ENCODE results near the gene EIF5.

The EIF5 gene

DNA sequence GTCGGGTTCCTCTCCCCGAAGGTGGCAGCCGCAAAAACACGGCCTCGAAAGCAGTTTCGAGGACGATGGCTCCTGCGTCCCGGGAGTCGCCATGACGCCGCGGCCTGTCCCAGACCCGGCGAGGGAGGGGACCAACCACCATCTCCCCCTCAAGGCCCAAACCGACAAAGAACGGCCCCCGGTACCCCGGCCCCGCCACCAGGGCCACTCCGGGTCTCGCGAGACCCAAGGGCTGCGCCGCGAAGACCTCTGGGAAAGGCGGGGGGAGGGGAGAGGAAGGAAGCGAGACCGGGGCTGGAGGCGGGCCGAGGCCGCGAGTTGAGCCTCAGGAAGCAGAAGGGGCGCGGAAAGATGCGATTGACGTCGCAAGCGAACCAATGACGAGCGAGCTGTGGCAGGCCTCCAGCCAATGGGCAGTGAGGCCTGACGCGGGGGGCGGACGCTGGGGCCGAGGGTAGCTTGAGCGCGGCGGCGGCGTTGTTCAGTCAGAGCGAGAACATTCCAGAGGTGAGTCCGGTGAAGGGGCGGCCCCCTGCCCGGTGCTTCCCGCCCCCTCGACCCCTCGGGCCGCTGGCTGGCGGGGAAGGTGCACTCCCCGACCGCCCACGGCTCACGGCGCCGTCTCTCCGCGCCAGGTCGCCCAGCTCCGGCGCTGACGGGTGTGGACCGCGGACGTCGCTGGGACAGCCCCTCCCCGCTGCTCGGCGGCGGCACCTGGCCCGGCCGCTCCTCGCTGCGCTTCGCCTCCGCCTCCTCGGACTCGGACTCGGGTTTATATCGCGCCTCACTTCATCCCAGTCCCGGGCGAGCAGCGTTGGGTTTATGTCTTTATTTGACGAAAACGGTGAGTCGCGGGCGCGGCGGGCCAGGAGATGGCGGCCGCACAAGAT lies at the start of gene EIF5:
TSS of gene EIF5 (plus strand) at position 484 of the 890 bp plus-strand sequence. CDS start 1,624 bp downstream, outside the sequence.
- DNase-seq (ENCODE audit: low read depth in 1 of 2, low spot score in 1 of 2) = peak; percentile 94 to 98

DNA sequence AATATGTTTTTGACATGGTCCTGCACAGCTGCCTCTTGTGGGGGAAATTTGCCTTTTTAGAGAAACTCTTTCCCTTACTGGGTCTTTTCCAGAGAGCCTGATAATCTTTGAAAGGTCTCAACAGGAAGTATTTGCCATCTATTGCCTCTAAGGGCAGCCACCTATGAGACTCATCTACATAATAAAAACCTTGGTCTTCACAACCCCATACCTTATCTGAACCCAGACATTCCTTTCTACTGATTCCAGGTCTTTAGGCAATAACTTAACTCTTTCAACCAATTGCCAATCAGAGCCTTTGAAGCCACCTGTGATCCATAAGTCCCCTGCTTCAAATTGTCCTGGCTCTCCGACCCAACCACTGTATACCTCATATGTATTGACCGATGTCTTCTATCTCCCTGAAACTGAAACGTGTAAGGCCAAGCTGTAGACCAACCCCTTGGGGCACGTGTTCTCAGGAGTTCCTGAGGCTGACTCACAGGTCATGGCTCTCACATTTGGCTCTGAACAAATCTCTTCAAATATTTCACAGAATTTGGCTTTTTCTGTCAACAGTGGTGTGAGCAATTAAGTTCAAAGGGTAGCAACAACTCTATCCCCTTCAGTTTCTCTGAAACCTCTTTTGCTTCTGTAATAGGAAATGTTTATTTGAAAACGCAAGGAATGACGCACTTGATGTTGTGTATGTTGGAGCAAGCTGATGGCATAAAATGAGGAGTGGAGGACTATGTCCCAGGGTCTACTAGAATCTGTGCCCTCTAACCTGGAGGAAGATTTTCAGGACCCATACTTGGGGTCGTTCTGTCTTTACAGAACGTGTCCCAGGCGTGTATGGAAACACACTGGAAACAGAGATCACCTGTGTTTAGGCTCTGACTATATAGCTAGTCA lies 49.2 kb upstream of the EIF5 start:
- no peak for DNase-seq (ENCODE audit: low read depth in 1 of 2, low spot score in 1 of 2)

DNA sequence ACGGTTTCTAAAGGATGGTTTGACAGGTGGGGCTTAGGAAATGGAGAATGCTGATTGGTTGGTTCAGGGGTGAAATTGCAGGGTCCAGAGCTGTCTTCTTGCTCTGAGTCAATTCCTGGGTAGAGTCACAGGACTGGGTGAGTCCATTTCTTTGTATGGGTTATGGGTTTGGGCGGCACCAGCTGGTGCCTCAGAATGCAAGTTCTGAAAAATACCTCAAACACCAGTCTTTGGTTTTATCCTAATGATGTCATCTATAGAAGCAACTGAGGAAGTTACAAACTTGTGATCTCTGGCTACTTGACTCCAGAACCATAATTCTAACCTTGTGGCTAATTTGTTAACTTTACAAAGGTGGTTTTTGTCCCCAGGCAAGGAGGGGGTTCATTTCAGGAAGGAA lies 47.6 kb upstream of the EIF5 start:
- DNase-seq (ENCODE audit: low read depth in 1 of 2, low spot score in 1 of 2) = no peak

DNA sequence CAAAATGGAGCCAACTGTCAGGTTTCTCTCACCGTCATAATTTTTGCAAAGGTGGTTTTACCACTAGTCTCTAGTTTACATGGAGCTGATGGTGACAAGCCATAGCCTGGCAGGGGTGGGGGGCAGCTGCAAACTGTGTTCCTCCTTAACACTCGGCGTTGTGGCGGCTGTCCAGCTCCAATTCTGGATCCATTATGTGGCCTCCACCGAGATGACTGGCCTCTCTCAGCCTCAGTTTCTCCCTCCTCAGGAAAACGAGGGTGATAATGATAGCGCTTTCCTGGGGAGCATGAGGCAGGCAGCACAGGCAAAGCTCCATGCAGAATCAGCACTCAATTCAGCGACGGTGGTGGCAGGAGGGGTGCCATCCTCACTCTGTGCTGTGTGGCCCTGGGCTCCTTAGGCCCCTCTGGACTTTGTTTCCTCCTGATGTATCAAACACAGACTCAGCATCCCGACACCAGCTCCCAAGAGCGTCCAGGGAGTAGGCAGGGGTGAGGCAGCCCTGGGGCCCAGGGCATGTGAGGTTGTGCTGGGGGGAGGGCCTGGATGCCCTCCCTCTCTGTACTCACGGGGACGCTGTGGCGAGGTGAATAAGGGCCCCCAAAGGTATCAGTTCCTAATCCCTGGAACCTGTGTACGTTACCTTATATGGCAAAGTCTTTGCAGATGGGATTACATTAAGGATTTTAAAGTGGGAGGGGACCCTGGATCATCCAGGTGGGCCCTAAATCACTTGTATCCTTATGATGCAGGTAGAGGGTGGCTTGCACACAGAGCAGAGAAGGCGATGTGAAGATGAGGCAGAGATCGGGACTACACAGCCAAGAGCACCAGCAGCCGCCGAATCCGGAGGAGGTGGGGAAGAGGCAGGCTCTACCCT lies 46.8 kb upstream of the EIF5 start:
- no peak for DNase-seq (ENCODE audit: low read depth in 1 of 2, low spot score in 1 of 2)

DNA sequence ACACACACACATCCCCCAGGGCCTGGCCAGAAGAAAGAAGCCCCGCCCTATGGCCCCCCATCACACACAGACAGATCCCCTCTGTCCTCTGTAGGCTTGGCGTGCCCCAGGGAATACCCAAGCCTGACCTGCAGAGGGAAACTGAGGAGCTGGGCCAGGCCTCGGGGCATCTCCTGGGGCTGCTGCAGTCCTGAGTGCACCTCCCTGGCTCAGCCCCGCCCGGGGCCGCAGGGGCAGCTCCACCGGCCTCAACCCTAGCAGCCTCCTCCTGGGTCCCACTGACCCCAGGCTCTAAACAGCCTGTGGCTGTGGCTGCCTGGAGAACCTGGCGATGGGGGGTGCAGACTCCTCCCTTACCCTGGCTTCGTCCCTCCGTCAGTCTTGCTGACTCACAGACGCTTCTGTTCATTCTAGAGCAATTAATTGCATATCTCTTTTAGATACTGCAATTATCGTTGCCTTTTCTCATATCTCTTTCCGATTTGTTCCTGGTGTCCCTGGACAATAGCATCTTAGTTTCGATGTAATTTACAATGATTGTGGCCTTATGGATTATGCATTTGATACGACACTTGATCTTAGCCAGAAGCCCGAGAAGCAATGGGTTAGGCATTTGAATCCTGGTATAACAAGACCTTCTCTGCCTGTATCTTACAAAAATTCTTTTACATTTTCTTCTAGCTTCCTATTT lies 45.8 kb upstream of the EIF5 start:
- no peak for DNase-seq (ENCODE audit: low read depth in 1 of 2, low spot score in 1 of 2)

DNA sequence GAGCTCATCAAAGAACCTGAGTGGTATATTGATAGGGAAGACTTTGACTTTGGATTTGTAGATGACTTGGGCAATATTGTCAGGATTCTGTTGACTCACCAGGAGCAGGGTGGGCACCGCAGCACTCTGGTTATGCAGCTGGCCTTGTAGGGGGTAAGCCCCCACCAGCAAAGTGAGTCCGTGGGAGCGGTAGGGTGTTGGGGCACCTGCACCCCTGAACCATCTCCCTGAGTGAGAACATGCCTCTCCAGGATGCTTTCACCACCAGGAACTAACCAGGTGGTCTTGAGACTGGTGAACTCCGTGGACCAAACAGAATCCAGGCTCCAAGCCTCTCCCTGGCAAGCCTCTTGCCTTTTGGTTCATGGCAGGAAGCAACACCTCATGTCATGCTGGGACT lies 44.0 kb upstream of the EIF5 start:
- DNase-seq (ENCODE audit: low read depth in 1 of 2, low spot score in 1 of 2) = no peak

DNA sequence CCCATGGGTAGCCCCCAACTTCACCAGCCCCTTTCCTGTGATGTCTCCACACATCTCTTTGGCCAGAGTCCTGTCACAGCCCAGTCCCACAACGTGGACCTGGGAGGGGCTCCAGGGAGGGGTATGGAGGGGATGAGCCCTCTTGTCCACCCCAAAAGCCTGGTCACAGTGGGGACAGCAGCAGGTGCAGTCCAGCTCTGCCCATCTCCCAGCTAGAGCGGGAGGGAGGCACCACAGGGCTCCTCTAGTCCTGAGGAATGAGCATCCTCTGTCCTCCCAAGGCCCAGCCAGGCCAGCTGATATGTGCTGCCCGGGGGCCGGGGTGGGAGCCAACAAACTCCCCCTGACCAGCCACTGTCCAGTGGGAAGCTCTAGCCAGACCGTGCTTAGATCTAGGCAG lies 43.5 kb upstream of the EIF5 start:
- DNase-seq (ENCODE audit: low read depth in 1 of 2, low spot score in 1 of 2) = no peak

DNA sequence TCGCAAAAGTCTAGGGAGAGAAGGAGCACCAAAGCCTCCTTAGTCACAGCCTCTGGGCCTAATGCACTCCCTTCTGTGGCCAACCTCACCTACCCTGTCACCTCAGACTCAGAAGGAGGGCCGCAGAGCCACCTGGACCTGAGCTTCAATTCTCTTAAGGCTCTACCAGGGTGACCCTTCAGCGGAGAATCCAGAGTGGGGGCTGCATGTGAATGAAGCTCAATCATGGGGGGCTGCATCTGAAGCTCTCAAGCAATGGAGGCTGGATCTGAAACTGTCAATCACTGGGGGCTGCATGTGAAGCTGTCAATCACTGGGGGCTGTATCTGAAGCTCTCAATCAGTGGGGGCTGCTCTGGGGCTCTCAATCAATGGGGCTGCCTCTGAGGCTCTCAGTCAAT lies 43.1 kb upstream of the EIF5 start:
- no peak for DNase-seq (ENCODE audit: low read depth in 1 of 2, low spot score in 1 of 2)

DNA sequence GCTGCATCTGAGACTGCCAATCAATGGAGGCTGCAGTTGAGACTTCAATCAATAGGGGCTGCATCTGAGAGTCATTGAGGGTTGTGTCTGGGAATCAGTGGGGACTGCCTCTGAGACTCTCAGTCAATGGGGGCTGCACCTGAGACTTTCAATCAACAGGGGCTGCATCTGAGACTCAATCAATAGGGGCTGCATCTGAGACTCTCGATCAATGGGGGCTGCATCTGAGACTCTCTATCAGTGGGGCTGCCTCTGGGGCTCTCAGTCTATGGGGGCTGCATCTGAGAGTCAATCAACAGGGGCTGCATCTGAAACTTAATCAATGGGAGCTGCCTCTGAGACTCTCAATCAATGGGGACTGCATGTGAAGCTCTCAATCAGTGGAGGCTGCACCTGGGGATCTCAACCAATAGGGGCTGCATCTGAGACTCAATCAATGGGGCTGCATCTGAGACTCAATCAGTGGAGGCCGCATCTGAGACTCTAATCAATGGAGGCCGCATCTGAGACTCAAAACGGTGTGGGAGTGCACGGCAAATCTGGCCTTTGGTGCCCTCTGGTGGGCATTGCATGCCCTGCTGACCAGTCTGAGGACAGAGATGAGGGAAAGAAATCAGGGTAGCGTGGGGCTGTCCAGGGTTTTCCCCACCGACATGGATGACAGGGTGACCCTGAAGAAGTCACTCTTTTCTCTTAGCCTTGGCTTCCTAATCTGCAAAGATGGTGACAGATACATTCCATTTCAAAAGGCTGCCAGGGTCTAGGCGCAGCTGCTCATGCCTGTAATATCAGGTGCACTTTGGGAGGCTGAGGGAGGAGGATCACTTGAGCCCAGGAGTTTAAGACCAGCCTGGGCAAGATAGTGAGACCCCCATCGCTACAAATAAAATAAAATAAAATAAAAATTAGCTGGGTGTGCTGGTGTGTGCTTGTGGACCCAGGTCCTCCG lies 41.3 kb upstream of the EIF5 start:
- DNase-seq (ENCODE audit: low read depth in 1 of 2, low spot score in 1 of 2) = peak; percentile 49 to 61

DNA sequence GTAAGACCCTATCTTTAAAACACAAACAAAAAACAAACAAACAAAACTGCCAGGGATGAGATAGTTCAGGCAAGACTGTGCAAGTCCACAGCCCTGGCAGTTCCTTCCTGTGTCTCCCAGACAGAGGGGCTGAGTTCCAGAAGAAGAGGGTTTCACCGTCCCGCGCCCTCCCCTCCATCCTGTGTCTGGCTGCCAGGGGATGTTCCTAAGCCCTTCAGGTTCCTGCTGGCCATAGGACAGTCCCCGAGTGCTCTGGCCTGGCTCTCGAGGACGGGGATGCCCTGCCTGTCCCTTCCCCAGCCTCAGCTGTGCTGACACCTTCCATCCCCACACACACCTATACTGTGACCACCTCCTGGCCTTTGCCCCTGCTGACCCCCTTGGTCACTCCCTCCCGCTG lies 40.6 kb upstream of the EIF5 start:
- DNase-seq (ENCODE audit: low read depth in 1 of 2, low spot score in 1 of 2) = no peak

DNA sequence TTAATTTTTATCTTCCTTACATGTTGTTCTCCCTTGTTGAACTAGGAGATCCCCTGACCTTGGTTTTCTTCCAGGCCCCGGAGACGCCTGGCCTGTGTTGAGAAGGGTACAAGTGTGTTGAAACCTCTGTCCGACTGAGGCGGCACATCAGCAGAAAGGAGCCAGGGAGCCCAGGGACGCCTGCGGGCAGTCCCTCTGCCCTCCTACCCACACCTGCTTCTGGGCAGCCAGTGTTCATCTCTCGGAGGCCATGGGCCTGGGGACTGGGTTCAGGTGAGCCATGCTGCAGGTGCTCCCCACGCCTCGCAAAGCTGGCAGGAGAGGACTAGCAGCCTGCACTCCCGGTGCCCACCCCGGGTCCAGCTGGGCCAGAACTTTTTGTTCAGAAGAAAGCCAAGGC lies 39.9 kb upstream of the EIF5 start:
- DNase-seq (ENCODE audit: low read depth in 1 of 2, low spot score in 1 of 2) = no peak

DNA sequence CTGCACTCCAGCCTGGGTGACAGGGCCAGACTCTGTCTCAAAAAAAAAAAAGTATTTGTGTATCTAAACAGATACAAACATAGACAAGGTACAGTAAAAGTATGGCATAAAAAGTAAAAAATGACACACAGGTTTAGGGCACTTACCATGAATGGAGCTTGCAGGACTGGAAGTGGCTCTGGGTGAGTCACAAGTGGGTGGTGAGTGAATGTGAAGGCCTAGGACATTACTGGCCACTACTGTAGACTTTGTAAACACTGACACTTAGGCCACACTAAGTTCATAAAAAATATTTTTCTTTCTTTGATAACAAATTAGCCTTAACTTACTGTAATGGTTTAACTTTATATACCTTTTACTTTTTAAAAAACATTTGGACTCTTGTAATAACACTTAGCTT lies 38.0 kb upstream of the EIF5 start:
- no peak for DNase-seq (ENCODE audit: low read depth in 1 of 2, low spot score in 1 of 2)

DNA sequence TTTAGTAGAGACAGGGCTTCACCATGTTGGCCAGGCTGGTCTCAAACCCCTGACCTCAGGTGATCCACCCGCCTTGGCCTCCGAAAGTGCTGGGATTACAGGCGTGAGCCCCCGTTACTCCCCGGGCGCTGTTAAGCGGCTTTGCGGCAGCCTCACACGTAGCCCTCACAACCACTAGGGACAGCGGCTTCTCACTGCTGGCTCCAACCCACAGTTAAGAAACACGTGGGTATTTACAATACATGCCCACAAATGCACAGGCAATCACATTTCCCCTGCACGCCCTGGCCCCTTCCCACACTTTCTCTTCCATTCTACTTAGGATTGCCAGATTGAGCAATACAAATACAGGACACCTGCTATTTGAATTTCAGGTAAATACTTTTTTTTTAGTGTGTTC lies 37.0 kb upstream of the EIF5 start:
- no peak for DNase-seq (ENCODE audit: low read depth in 1 of 2, low spot score in 1 of 2)

DNA sequence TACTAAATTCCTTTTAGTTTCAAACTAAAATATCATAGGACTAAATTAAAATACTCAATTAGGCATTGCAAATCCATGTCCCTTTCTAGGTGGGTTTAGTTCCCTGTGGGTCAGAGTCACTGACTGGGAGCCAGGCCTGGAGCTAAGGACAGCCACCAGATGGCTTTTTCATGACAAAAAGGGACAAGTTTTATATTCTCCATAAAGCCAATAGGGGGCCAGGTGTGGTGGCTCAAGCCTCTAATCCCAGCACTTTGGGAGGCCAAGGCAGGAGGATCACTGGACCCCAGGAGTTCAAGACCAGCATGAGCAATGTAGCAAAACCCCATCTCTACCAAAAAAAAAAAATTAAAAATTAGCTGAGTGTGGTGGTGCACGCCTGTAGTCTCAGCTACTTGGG lies 35.4 kb upstream of the EIF5 start:
- DNase-seq (ENCODE audit: low read depth in 1 of 2, low spot score in 1 of 2) = no peak

DNA sequence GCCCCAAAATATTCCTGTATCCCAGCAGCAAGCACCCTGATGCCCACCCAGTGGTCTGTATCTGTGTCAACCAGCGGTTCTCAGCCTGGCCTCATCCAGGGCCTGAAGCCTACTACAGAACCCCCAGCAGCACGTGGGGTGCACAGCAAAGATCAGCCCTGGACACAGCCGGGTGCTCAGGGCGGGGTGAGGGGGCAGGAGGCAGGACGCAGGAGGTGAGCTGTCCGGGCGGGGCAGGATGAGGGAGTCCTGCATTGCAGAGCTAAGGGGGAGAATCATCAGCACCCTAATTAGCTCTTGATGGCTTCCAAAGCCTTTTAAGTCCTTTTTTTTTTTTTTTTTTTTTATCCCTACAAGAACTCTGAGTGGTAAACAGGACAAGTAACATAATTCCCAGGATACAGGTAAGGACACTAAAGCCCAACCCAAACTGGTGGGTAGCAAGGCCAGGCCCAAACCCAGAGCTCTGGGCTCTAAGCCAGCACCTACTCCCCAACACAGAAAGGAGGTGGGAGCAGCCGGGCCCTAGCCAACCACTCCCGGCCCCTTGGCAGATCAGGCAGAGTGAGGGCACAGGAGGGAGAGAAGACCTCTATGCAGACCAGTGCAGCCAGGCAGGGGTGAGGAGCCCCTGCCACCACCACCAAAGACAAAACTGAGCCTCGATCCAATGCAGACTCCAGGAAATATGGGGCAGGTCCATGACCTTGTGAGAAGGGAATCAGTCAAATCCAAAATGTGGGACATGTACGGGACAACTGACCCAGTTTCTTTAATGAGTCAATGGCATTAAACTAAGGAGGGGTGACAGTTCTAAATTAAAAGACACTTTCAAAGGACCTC lies 32.3 kb upstream of the EIF5 start:
- no peak for DNase-seq (ENCODE audit: low read depth in 1 of 2, low spot score in 1 of 2)

DNA sequence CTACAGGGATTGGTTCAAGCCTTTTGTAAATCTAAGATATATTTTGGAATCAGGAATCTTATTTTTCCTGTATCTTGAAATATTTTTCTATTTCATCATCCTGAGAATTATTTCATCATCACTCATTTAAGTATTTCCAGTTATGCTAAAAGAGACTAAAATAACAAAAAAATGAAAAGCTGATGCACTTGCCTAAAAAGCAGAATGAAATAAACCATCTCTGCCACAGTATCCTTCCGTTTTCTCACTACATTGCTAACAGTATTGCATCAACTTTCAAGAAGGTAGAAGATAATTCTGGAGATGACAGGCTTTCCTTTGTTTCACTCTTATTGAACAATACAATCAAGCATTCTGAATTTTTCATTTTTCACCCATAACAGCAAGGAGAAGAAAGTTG lies 31.1 kb upstream of the EIF5 start:
- DNase-seq (ENCODE audit: low read depth in 1 of 2, low spot score in 1 of 2) = no peak

DNA sequence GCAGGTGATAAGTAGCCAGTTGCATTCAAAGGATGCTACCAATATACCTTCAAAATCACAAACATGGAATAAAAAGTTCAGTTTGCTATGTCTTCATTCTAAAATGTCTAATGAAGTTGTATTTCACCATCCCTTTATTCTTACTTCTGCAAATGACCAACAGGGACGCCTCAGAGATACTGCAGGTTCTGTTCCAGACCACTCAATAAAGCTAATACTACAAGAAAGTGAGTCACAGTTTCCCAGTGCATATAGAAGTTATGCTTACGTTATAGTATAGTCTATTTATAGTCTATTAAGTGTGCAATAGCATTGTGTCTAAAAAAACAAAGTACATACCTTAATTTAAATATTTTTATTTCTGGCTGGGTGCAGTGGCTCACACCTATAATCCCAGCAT lies 29.3 kb upstream of the EIF5 start:
- DNase-seq (ENCODE audit: low read depth in 1 of 2, low spot score in 1 of 2) = no peak

Data from stimulated activated CD4-positive, alpha-beta T cell treated with anti-CD3 and anti-CD28 coated beads, Interleukin-15, amount 100 ng/mL, for 1 hour (primary cell).